ENCODE measurements around the gene PSTPIP2. TPM values are rescaled to one million over a fixed set of nuclear protein-coding genes. Genes with fewer than 3 reads are reported as not detected.
"Not testable (repeated sequence)": the region's sequence is repeated elsewhere in the genome, so short reads cannot be mapped to it uniquely, and the experiment has no call there.

PSTPIP2 gene
- total RNA-seq, 1 experiment from 2014 or later, result 1.9 TPM

- TF ChIP-seq HMGA2 (CRISPR knock-in tag; IDR thresholded peaks at IDR 0.05) (no peak), RELA (CRISPR knock-in tag; IDR thresholded peaks at IDR 0.05; ENCODE audit: borderline replicate concordance) (no peak), ZNF121 (CRISPR knock-in tag; IDR thresholded peaks at IDR 0.05) (no peak), RORB (CRISPR knock-in tag; IDR thresholded peaks at IDR 0.05) (no peak)
These were observed 23.4 kb downstream of the PSTPIP2 start (continued) for GRCh38 chr18:46048641-46049040.

GRCh38 chr18:46047369-46047768, 24.7 kb downstream of the PSTPIP2 start:
- H3K36me3 Mint-ChIP-seq; H3K4me3 Mint-ChIP-seq; H3K27ac Mint-ChIP-seq; H3K4me1 Mint-ChIP-seq; H3K9me3 Mint-ChIP-seq; H3K27me3 Mint-ChIP-seq (ENCODE audit: low read depth); ATAC-seq; DNase-seq (ENCODE audit: low spot score); POLR2A ChIA-PET; CTCF ChIA-PET: not testable (repeated sequence)

- DNase-seq (ENCODE audit: low spot score) (no peak), ATAC-seq (no peak)
- H3K27ac Mint-ChIP-seq, result no peak overlapping the region
- CTCF ChIA-PET, result no interaction called here
- no peaks in the 10 kb centered on the region for H3K36me3 Mint-ChIP-seq
- H3K27me3 Mint-ChIP-seq (ENCODE audit: low read depth), result no peaks in the 10 kb centered on the region
- no peaks in the 10 kb centered on the region for H3K9me3 Mint-ChIP-seq
- POLR2A ChIA-PET, result no interaction called here
- TF ChIP-seq EMX1 (CRISPR knock-in tag; IDR thresholded peaks at IDR 0.05), result no peak
- TF ChIP-seq, protein P1, sequence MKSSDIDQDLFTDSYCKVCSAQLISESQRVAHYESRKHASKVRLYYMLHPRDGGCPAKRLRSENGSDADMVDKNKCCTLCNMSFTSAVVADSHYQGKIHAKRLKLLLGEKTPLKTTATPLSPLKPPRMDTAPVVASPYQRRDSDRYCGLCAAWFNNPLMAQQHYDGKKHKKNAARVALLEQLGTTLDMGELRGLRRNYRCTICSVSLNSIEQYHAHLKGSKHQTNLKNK (CRISPR knock-in tag; IDR thresholded peaks at IDR 0.05), result no peak
- TF ChIP-seq ZNF671 (CRISPR knock-in tag; IDR thresholded peaks at IDR 0.05), result no peak
- no peak for TF ChIP-seq MYBL2 (CRISPR knock-in tag; IDR thresholded peaks at IDR 0.05)
- TF ChIP-seq, protein P2, sequence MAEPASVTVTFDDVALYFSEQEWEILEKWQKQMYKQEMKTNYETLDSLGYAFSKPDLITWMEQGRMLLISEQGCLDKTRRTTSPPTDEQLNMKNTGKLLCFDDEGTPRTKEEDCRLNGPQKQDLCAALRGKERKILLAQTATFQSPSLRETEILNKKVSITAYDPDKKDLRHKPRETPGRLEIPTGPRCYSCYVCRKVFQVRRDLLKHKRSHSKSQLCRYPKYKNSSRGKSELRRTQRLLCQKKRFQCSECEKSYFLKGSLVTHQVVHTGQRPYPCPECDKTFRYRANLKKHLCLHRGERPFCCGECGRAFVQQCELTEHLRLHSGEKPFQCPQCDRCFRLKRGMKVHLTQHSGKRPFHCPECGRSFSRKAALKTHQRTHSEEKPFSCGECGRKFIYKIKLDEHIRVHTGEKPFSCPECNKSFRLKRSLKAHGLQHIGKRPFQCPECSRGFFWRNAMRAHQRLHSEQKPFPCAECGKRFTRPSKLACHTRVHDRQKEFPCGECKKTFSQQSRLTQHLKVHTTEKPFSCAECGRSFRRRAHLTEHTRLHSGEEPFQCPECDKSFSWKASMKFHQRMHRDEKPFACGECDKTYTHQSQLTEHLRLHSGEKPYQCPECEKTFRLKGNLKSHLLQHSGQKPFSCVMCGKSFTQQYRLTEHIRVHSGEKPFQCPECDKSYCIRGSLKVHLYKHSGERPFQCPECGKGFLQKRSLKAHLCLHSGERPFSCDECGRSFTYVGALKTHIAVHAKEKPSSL (CRISPR knock-in tag; conservative IDR thresholded peaks at IDR 0.05), result no peak
- no peak for TF ChIP-seq TP53 (CRISPR knock-in tag; IDR thresholded peaks at IDR 0.05)
- TF ChIP-seq, protein P3, sequence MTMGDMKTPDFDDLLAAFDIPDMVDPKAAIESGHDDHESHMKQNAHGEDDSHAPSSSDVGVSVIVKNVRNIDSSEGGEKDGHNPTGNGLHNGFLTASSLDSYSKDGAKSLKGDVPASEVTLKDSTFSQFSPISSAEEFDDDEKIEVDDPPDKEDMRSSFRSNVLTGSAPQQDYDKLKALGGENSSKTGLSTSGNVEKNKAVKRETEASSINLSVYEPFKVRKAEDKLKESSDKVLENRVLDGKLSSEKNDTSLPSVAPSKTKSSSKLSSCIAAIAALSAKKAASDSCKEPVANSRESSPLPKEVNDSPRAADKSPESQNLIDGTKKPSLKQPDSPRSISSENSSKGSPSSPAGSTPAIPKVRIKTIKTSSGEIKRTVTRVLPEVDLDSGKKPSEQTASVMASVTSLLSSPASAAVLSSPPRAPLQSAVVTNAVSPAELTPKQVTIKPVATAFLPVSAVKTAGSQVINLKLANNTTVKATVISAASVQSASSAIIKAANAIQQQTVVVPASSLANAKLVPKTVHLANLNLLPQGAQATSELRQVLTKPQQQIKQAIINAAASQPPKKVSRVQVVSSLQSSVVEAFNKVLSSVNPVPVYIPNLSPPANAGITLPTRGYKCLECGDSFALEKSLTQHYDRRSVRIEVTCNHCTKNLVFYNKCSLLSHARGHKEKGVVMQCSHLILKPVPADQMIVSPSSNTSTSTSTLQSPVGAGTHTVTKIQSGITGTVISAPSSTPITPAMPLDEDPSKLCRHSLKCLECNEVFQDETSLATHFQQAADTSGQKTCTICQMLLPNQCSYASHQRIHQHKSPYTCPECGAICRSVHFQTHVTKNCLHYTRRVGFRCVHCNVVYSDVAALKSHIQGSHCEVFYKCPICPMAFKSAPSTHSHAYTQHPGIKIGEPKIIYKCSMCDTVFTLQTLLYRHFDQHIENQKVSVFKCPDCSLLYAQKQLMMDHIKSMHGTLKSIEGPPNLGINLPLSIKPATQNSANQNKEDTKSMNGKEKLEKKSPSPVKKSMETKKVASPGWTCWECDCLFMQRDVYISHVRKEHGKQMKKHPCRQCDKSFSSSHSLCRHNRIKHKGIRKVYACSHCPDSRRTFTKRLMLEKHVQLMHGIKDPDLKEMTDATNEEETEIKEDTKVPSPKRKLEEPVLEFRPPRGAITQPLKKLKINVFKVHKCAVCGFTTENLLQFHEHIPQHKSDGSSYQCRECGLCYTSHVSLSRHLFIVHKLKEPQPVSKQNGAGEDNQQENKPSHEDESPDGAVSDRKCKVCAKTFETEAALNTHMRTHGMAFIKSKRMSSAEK (CRISPR knock-in tag; IDR thresholded peaks at IDR 0.05; ENCODE audit: borderline replicate concordance), result no peak
- no peak for TF ChIP-seq ZNF317 (CRISPR knock-in tag; IDR thresholded peaks at IDR 0.05; ENCODE audit: borderline replicate concordance, low read depth)
- TF ChIP-seq ELF4 (CRISPR knock-in tag; IDR thresholded peaks at IDR 0.05; ENCODE audit: low read depth), result no peak
- TF ChIP-seq ZNF512 (CRISPR knock-in tag; IDR thresholded peaks at IDR 0.05; ENCODE audit: borderline replicate concordance), result no peak
- no peak for TF ChIP-seq JAZF1 (CRISPR knock-in tag; IDR thresholded peaks at IDR 0.05)
- TF ChIP-seq, protein P4, sequence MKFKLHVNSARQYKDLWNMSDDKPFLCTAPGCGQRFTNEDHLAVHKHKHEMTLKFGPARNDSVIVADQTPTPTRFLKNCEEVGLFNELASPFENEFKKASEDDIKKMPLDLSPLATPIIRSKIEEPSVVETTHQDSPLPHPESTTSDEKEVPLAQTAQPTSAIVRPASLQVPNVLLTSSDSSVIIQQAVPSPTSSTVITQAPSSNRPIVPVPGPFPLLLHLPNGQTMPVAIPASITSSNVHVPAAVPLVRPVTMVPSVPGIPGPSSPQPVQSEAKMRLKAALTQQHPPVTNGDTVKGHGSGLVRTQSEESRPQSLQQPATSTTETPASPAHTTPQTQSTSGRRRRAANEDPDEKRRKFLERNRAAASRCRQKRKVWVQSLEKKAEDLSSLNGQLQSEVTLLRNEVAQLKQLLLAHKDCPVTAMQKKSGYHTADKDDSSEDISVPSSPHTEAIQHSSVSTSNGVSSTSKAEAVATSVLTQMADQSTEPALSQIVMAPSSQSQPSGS (CRISPR knock-in tag; IDR thresholded peaks at IDR 0.05; ENCODE audit: borderline replicate concordance, low read depth), result no peak
- TF ChIP-seq E2F1 (CRISPR knock-in tag; IDR thresholded peaks at IDR 0.05), result no peak
- TF ChIP-seq ZNF416 (CRISPR knock-in tag; IDR thresholded peaks at IDR 0.05), result no peak
- TF ChIP-seq TEAD1 (CRISPR knock-in tag; IDR thresholded peaks at IDR 0.05), result no peak
- TF ChIP-seq ZNF232 (CRISPR knock-in tag; IDR thresholded peaks at IDR 0.05), result no peak
- TF ChIP-seq HMGA2 (CRISPR knock-in tag; IDR thresholded peaks at IDR 0.05), result no peak
- H3K4me1 Mint-ChIP-seq, result peaks cover 11% of the 10 kb centered on the region
- no peak overlapping the region for H3K4me3 Mint-ChIP-seq
These were observed 25.4 kb downstream of the PSTPIP2 start for GRCh38 chr18:46046688-46047087.
